Mucosa of stomach (tissue), 1 donor: ENCODE results near the gene SCG5.

Experiments used
- H3K27me3 ChIP-seq: one replicate; pipeline ENCODE4 v1.7.0; 2013; ENCODE audit warnings: mild to moderate bottlenecking, low read length; ENCODE audit not compliant: control insufficient read depth, insufficient read depth
- H3K36me3 ChIP-seq: one replicate; pipeline ENCODE4 v1.7.0; 2013; ENCODE audit warnings: low read length; ENCODE audit not compliant: control insufficient read depth, insufficient read depth
- H3K4me1 ChIP-seq: one replicate; pipeline ENCODE4 v1.7.0; 2013; ENCODE audit warnings: mild to moderate bottlenecking, low read length; ENCODE audit not compliant: control insufficient read depth, insufficient read depth
- H3K4me3 ChIP-seq: one replicate; pipeline ENCODE4 v1.7.0; 2013; ENCODE audit warnings: low read length
- H3K9ac ChIP-seq: one replicate; pipeline ENCODE4 v1.7.0; 2013; ENCODE audit warnings: mild to moderate bottlenecking, low read length, moderate library complexity
- H3K9me3 ChIP-seq: one replicate; pipeline ENCODE4 v1.7.0; 2013; ENCODE audit warnings: mild to moderate bottlenecking, low read length, moderate library complexity; ENCODE audit not compliant: control insufficient read depth
- donor health status: Pancreatic carcinoma.

Gene SCG5

GRCh38 chr15:32667321-32667720 lies 25.8 kb downstream of the SCG5 start:
- H3K4me1 ChIP-seq = no peaks in the 10 kb centered on the region
- H3K36me3 ChIP-seq = no peaks in the 10 kb centered on the region
- no peak overlapping the region for H3K4me3 ChIP-seq
- no peak overlapping the region for H3K9ac ChIP-seq
- H3K27me3 ChIP-seq = no peaks in the 10 kb centered on the region
- no peaks in the 10 kb centered on the region for H3K9me3 ChIP-seq

GRCh38 chr15:32668942-32669341 lies 27.4 kb downstream of the SCG5 start:
- no peaks in the 10 kb centered on the region for H3K4me1 ChIP-seq
- no peak overlapping the region for H3K9ac ChIP-seq
- no peaks in the 10 kb centered on the region for H3K9me3 ChIP-seq
- no peaks in the 10 kb centered on the region for H3K27me3 ChIP-seq
- no peaks in the 10 kb centered on the region for H3K36me3 ChIP-seq
- no peak overlapping the region for H3K4me3 ChIP-seq

- no peaks in the 10 kb centered on the region for H3K4me1 ChIP-seq
- H3K36me3 ChIP-seq = no peaks in the 10 kb centered on the region
- no peak overlapping the region for H3K9ac ChIP-seq
- no peak overlapping the region for H3K4me3 ChIP-seq
- H3K9me3 ChIP-seq = no peaks in the 10 kb centered on the region
- no peaks in the 10 kb centered on the region for H3K27me3 ChIP-seq
Observed at GRCh38 chr15:32669896-32670611, 28.5 kb downstream of the SCG5 start.

- no peak overlapping the region for H3K4me3 ChIP-seq
- H3K36me3 ChIP-seq = no peaks in the 10 kb centered on the region
- H3K9ac ChIP-seq = no peak overlapping the region
- no peaks in the 10 kb centered on the region for H3K4me1 ChIP-seq
- no peaks in the 10 kb centered on the region for H3K27me3 ChIP-seq
- H3K9me3 ChIP-seq = no peaks in the 10 kb centered on the region
Observed at GRCh38 chr15:32670623-32671022, 29.1 kb downstream of the SCG5 start.

GRCh38 chr15:32671339-32672325 lies 30.1 kb downstream of the SCG5 start:
- no peaks in the 10 kb centered on the region for H3K36me3 ChIP-seq
- H3K4me3 ChIP-seq = no peak overlapping the region
- no peak overlapping the region for H3K9ac ChIP-seq
- H3K9me3 ChIP-seq = no peaks in the 10 kb centered on the region
- H3K27me3 ChIP-seq = no peaks in the 10 kb centered on the region
- H3K4me1 ChIP-seq = no peaks in the 10 kb centered on the region

- no peaks in the 10 kb centered on the region for H3K27me3 ChIP-seq
- no peaks in the 10 kb centered on the region for H3K36me3 ChIP-seq
- H3K4me3 ChIP-seq = no peak overlapping the region
- H3K4me1 ChIP-seq = no peaks in the 10 kb centered on the region
- no peaks in the 10 kb centered on the region for H3K9me3 ChIP-seq
- H3K9ac ChIP-seq = no peak overlapping the region
Observed at GRCh38 chr15:32674681-32675080, 33.2 kb downstream of the SCG5 start.

- Histone ChIP-seq H3K4me1 (no peaks in the 10 kb centered on the region), H3K9me3 (no peaks in the 10 kb centered on the region), H3K4me3 (no peak overlapping the region), H3K27me3 (no peaks in the 10 kb centered on the region), H3K9ac (no peak overlapping the region), H3K36me3 (no peaks in the 10 kb centered on the region)
Observed at GRCh38 chr15:32675466-32675865, 34.0 kb downstream of the SCG5 start.

GRCh38 chr15:32676169-32676568 lies 34.7 kb downstream of the SCG5 start:
- no peak overlapping the region for H3K9ac ChIP-seq
- H3K36me3 ChIP-seq = no peaks in the 10 kb centered on the region
- H3K27me3 ChIP-seq = no peaks in the 10 kb centered on the region
- H3K9me3 ChIP-seq = no peaks in the 10 kb centered on the region
- no peaks in the 10 kb centered on the region for H3K4me1 ChIP-seq
- no peak overlapping the region for H3K4me3 ChIP-seq

GRCh38 chr15:32677238-32677750 lies 35.8 kb downstream of the SCG5 start:
- H3K36me3 ChIP-seq = no peaks in the 10 kb centered on the region
- no peak overlapping the region for H3K9ac ChIP-seq

GRCh38 chr15:32679298-32679690 lies 37.8 kb downstream of the SCG5 start:
- no peaks in the 10 kb centered on the region for H3K36me3 ChIP-seq
- no peak overlapping the region for H3K9ac ChIP-seq
- no peaks in the 10 kb centered on the region for H3K4me1 ChIP-seq
- no peak overlapping the region for H3K4me3 ChIP-seq
- H3K9me3 ChIP-seq = no peaks in the 10 kb centered on the region
- no peaks in the 10 kb centered on the region for H3K27me3 ChIP-seq

More at GRCh38 chr15:32677238-32677750, 35.8 kb downstream of the SCG5 start:
- Histone ChIP-seq H3K9me3 (no peaks in the 10 kb centered on the region), H3K4me1 (no peaks in the 10 kb centered on the region), H3K4me3 (no peak overlapping the region), H3K27me3 (no peaks in the 10 kb centered on the region)

- no peak overlapping the region for H3K4me3 ChIP-seq
- no peaks in the 10 kb centered on the region for H3K9me3 ChIP-seq
- H3K9ac ChIP-seq = no peak overlapping the region
- H3K4me1 ChIP-seq = no peaks in the 10 kb centered on the region
- H3K27me3 ChIP-seq = no peaks in the 10 kb centered on the region
- no peaks in the 10 kb centered on the region for H3K36me3 ChIP-seq
Observed at GRCh38 chr15:32682569-32682968, 41.1 kb downstream of the SCG5 start.
